Mesenchymal stem cell (in vitro differentiated cells and primary cell): ENCODE measurements around the gene URB1.
"Not testable (repeated sequence)": the region's sequence is repeated elsewhere in the genome, so short reads cannot be mapped to it uniquely, and the experiment has no call there.

Experiments used
- DNase-seq: peaks from one replicate; pipeline ENCODE4 v3.0.0-alpha.2; 2013
- H2AFZ ChIP-seq: one replicate; pipeline ENCODE4 v1.6.1; 2013; ENCODE audit warnings: low read depth, mild to moderate bottlenecking, control low read depth, inconsistent platforms, low read length, moderate library complexity
- H2AK5ac ChIP-seq: 2 replicates; pipeline ENCODE4 v1.6.1; 2013; ENCODE audit warnings: low read length, moderate library complexity, mild to moderate bottlenecking, inconsistent platforms; ENCODE audit not compliant: severe bottlenecking
- H2BK120ac ChIP-seq: one replicate; pipeline ENCODE4 v1.6.1; 2013; ENCODE audit warnings: low read depth, mild to moderate bottlenecking, inconsistent platforms, low read length, moderate library complexity
- H2BK12ac ChIP-seq, 2 experiments: one replicate each; pipeline ENCODE4 v1.6.1; 2013; ENCODE audit warnings: inconsistent platforms in 2 of 2, low read length in 2 of 2, mild to moderate bottlenecking in 2 of 2, moderate library complexity in 2 of 2, control low read depth in 1 of 2
- H2BK15ac ChIP-seq: one replicate; pipeline ENCODE4 v1.6.1; 2013; ENCODE audit warnings: mild to moderate bottlenecking, low read depth, inconsistent platforms; ENCODE audit not compliant: poor library complexity, severe bottlenecking
- H2BK5ac ChIP-seq: 2 replicates; pipeline ENCODE4 v1.6.1; 2013; ENCODE audit warnings: low read depth, mild to moderate bottlenecking, low read length, control low read depth, inconsistent platforms; ENCODE audit not compliant: poor library complexity, severe bottlenecking
- H3K14ac ChIP-seq, 2 experiments: one replicate each; pipeline ENCODE4 v1.6.1; 2013; ENCODE audit warnings: inconsistent platforms in 2 of 2, low read length in 2 of 2, control low read depth in 1 of 2, mild to moderate bottlenecking in 1 of 2, moderate library complexity in 1 of 2
- H3K18ac ChIP-seq, 2 experiments: one replicate each; pipeline ENCODE4 v1.6.1; 2013; ENCODE audit warnings: inconsistent platforms in 2 of 2, low read length in 2 of 2, control low read depth in 1 of 2, low read depth in 1 of 2, mild to moderate bottlenecking in 1 of 2
- H3K23ac ChIP-seq, 2 experiments: one replicate each; pipeline ENCODE4 v1.6.1; 2013; ENCODE audit warnings: inconsistent platforms in 2 of 2, low read length in 2 of 2, mild to moderate bottlenecking in 2 of 2, moderate library complexity in 2 of 2, control low read depth in 1 of 2
- H3K27ac ChIP-seq: 2 replicates; pipeline ENCODE4 v1.5.1; 2013; ENCODE audit warnings: mild to moderate bottlenecking, moderate library complexity, low read length, control low read depth, inconsistent platforms; ENCODE audit not compliant: poor library complexity, severe bottlenecking
- H3K27me3 ChIP-seq, 2 experiments: 2 replicates each; pipeline versions ENCODE4 v1.6.1 to v1.7.0; 2013; ENCODE audit warnings: low read length in 2 of 2, mild to moderate bottlenecking in 2 of 2, moderate library complexity in 2 of 2, control low read depth in 1 of 2, inconsistent platforms in 1 of 2; ENCODE audit not compliant: control insufficient read depth in 1 of 2, insufficient read depth in 1 of 2
- H3K36me3 ChIP-seq, 2 experiments: 2 replicates each; pipeline versions ENCODE4 v1.6.1 to v1.7.0; 2013; ENCODE audit warnings: low read length in 2 of 2, control low read depth in 1 of 2, inconsistent platforms in 1 of 2, low read depth in 1 of 2, mild to moderate bottlenecking in 1 of 2; ENCODE audit not compliant: insufficient read depth in 2 of 2, control insufficient read depth in 1 of 2
- H3K4ac ChIP-seq, 2 experiments: one replicate each; pipeline ENCODE4 v1.6.1; 2013; ENCODE audit warnings: inconsistent platforms in 2 of 2, low read length in 2 of 2, mild to moderate bottlenecking in 2 of 2, moderate library complexity in 2 of 2, control low read depth in 1 of 2, low read depth in 1 of 2
- H3K4me1 ChIP-seq: 2 replicates; pipeline ENCODE4 v1.6.1; 2013; ENCODE audit warnings: low read depth, low read length, control low read depth; ENCODE audit not compliant: control insufficient read depth, insufficient read depth
- H3K4me2 ChIP-seq: 2 replicates; pipeline ENCODE4 v1.6.1; 2013; ENCODE audit warnings: low read length, mild to moderate bottlenecking, inconsistent platforms; ENCODE audit not compliant: poor library complexity, severe bottlenecking
- H3K4me3 ChIP-seq, 2 experiments: 2 replicates each; pipeline versions ENCODE4 v1.5.1 to v1.7.0; 2013; ENCODE audit warnings: low read length in 2 of 2, mild to moderate bottlenecking in 2 of 2, control low read depth in 1 of 2, low read depth in 1 of 2; ENCODE audit not compliant: insufficient read depth in 1 of 2
- H3K79me1 ChIP-seq: replicated peaks from 2 replicates; pipeline ENCODE4 v1.6.1; 2013; ENCODE audit warnings: mild to moderate bottlenecking, control low read depth, low read length, inconsistent platforms; ENCODE audit not compliant: poor library complexity, severe bottlenecking
- H3K9ac ChIP-seq: 2 replicates; pipeline ENCODE4 v1.7.0; 2013; ENCODE audit warnings: mild to moderate bottlenecking, low read length, moderate library complexity
- H3K9me3 ChIP-seq: 2 replicates; pipeline ENCODE4 v1.7.0; 2013; ENCODE audit warnings: mild to moderate bottlenecking, low read length; ENCODE audit not compliant: control insufficient read depth
- H4K8ac ChIP-seq: one replicate; pipeline ENCODE4 v1.6.1; 2013; ENCODE audit warnings: inconsistent platforms, mild to moderate bottlenecking, low read length, moderate library complexity
- H4K91ac ChIP-seq: one replicate; pipeline ENCODE4 v1.6.1; 2013; ENCODE audit warnings: mild to moderate bottlenecking, low read length, inconsistent platforms
- WGBS: methylation state at CpG from one replicate; pipeline ENCODE4 v1.1.7; 2013; ENCODE audit warnings: mixed read lengths; 5-methylcytosine and 5-hydroxymethylcytosine counted together

URB1 gene

DNA sequence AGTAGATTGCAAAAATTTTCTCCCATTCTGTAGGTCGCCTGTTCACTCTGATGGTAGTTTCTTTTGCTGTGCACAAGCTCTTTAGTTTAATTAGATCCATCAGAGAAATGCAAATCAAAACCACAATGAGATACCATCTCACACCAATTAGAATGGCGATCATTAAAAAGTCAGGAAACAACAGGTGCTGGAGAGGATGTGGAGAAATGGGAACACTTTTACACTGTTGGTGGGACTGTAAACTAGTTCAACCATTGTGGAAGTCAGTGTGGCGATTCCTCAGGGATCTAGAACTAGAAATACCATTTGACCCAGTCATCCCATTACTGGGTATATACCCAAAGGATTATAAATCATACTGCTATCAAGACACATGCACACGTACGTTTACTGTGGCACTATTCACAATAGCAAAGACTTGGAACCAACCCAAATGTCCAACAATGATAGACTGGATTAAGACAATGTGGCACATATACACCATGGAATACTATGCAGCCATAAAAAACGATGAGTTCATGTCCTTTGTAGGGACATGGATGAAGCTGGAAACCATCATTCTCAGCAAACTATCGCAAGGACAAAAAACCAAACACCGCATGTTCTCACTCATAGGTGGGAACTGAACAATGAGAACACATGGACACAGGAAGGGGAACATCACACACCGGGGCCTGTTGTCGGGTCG, 2.1 kb downstream of the URB1 start:
- H4K8ac ChIP-seq, H2AFZ ChIP-seq, H2BK15ac ChIP-seq, DNase-seq, H3K36me3 ChIP-seq, H3K18ac ChIP-seq, H3K27ac ChIP-seq, H3K27me3 ChIP-seq, H3K9me3 ChIP-seq, H3K23ac ChIP-seq, H4K91ac ChIP-seq, H3K4ac ChIP-seq, H3K9ac ChIP-seq, H2BK120ac ChIP-seq, H3K4me2 ChIP-seq, H3K4me3 ChIP-seq, H3K14ac ChIP-seq, H2AK5ac ChIP-seq, H2BK12ac ChIP-seq, H2BK5ac ChIP-seq: not testable (repeated sequence)
- peaks cover 14% of the 10 kb centered on the region for H3K79me1 ChIP-seq
- 89% methylated on average over 6 of the region's 11 CpGs for WGBS
- peaks cover 21% of the 10 kb centered on the region for H3K4me1 ChIP-seq

DNA sequence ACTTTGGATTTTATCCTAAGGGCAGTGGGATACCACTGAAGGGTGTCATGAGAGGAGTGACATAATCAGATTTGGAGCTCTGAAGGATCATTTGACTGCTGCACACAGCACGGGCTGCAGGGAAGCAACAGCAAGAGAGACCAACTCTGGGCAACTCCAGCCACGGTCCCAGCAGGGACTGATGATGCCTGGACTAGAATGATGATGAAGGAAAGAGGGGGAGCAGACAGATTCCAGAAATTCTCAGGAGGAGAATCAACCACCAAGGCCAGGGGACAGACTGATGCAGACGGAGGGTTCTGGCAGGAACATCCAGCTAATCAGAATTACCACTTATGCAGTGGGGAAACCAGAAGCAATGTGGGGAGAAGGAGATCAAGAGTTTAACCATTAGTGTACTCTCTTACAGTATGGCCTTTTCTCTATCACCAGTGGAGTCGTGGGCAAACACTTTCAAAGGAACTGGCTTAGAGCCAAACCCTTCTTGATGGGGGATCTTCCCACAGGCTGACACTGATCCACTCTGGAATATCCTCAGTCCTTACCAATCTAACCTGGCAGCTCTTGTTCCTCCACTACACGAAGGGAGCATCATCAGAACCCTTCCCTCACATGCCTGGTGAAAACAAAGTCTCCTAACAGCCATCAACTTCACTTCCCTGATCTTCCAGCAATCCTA, 3.3 kb downstream of the URB1 start:
- H2BK120ac ChIP-seq: no peak overlapping the region
- H3K18ac ChIP-seq: no peak overlapping the region
- no peak overlapping the region for H2BK12ac ChIP-seq
- H3K4me3 ChIP-seq: no peak overlapping the region
- no peaks in the 10 kb centered on the region for H3K27me3 ChIP-seq
- no peak overlapping the region for H4K91ac ChIP-seq
- H2BK5ac ChIP-seq: no peak overlapping the region
- H3K9me3 ChIP-seq: no peaks in the 10 kb centered on the region
- peaks cover 21% of the 10 kb centered on the region for H3K4me1 ChIP-seq
- peaks cover 15% of the 10 kb centered on the region for H3K79me1 ChIP-seq
- H3K9ac ChIP-seq: peak overlapping the region; percentile 39
- H2BK15ac ChIP-seq: no peak overlapping the region
- H2AFZ ChIP-seq: no peak overlapping the region
- H3K14ac ChIP-seq: no peak overlapping the region
- no peak overlapping the region for H3K4ac ChIP-seq
- H3K4me2 ChIP-seq: no peak overlapping the region
- H2AK5ac ChIP-seq: no peak overlapping the region
- H3K23ac ChIP-seq: no peak overlapping the region
- no peak for DNase-seq
- 78% methylated on average over 5 of the region's 5 CpGs for WGBS
- peaks cover 9 to 14% of the 10 kb centered on the region in 2 experiments for H3K36me3 ChIP-seq
- H4K8ac ChIP-seq: no peak overlapping the region
- H3K27ac ChIP-seq: peak overlapping the region; percentile 1

DNA sequence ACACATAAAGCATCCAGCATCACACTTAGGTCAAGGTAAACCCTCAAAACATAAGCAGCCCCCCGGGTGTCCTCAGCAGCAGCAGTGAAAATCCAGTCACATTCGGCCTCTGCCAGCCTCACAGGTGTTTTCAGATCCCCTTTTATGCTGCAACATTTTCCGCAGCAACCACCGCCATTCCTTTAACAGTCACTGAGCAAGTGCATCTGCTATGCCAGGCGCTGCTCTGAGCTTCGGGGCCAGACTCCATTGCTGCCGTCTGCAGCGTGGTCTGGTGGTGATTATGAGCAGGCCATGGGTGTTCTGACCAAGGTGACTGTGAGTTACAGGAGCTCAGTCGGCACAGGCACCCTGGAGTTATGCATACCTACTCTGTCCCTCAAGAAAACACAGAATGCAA, 4.5 kb downstream of the URB1 start:
- no peak overlapping the region for H4K91ac ChIP-seq
- H2AFZ ChIP-seq: no peak overlapping the region
- no peaks in the 10 kb centered on the region for H3K9me3 ChIP-seq
- DNase-seq: no peak
- H2BK15ac ChIP-seq: no peak overlapping the region
- no peak overlapping the region for H3K4me3 ChIP-seq
- no peaks in the 10 kb centered on the region for H3K27me3 ChIP-seq
- no peak overlapping the region for H3K4me2 ChIP-seq
- H4K8ac ChIP-seq: no peak overlapping the region
- no peak overlapping the region for H3K27ac ChIP-seq
- H3K4me1 ChIP-seq: peaks cover 21% of the 10 kb centered on the region
- H2AK5ac ChIP-seq: no peak overlapping the region
- no peak overlapping the region for H2BK12ac ChIP-seq
- H2BK120ac ChIP-seq: no peak overlapping the region
- H3K18ac ChIP-seq: no peak overlapping the region
- H3K14ac ChIP-seq: no peak overlapping the region
- H3K9ac ChIP-seq: no peak overlapping the region
- H2BK5ac ChIP-seq: no peak overlapping the region
- H3K36me3 ChIP-seq: peaks cover 17 to 26% of the 10 kb centered on the region in 2 experiments
- no peak overlapping the region for H3K4ac ChIP-seq
- peaks cover 23% of the 10 kb centered on the region for H3K79me1 ChIP-seq
- WGBS: 90% methylated on average over 9 of the region's 9 CpGs
- H3K23ac ChIP-seq: no peak overlapping the region

DNA sequence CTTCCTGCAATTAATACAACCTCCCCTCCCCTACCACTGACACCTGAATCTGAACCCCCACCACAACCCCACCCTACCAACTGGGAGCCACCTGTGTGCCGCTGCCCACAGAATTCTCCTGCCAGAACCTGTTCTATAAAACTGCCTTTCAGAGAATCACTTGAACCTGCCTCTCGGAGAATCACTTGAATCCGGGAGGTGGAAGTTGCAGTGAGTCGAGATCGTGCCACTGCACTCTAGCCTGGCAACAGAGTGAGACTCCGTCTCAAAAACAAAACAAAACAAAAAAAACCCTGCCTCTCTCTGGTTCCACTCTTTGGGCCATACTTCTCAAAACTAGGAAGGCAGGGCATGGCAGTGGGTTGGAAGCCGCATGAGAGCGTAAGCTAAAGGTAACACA, 5.7 kb downstream of the URB1 start:
- H3K36me3 ChIP-seq: peaks cover 23 to 38% of the 10 kb centered on the region in 2 experiments

More for the DNA sequence above, 5.7 kb downstream of the URB1 start:
- H2BK120ac ChIP-seq: no peak overlapping the region
- no peak overlapping the region for H3K4me2 ChIP-seq
- H3K18ac ChIP-seq: no peak overlapping the region
- no peak overlapping the region for H2AFZ ChIP-seq
- no peak overlapping the region for H4K91ac ChIP-seq
- no peak for DNase-seq
- no peak overlapping the region for H3K4ac ChIP-seq
- no peak overlapping the region for H2BK15ac ChIP-seq
- WGBS: 100% methylated on average over 6 of the region's 8 CpGs
- peaks cover 29% of the 10 kb centered on the region for H3K79me1 ChIP-seq
- no peak overlapping the region for H2AK5ac ChIP-seq
- H3K4me1 ChIP-seq: peaks cover 20% of the 10 kb centered on the region
- no peak overlapping the region for H3K23ac ChIP-seq
- no peak overlapping the region for H4K8ac ChIP-seq
- no peak overlapping the region for H3K27ac ChIP-seq
- H3K14ac ChIP-seq: no peak overlapping the region
- no peak overlapping the region for H3K9ac ChIP-seq
- no peak overlapping the region for H2BK5ac ChIP-seq
- no peak overlapping the region for H2BK12ac ChIP-seq
- no peak overlapping the region for H3K4me3 ChIP-seq
- no peaks in the 10 kb centered on the region for H3K9me3 ChIP-seq
- no peaks in the 10 kb centered on the region for H3K27me3 ChIP-seq
